Spleen (tissue), 3 donors: ENCODE results near the gene BCORL1.

Experiments used
- POLR2A ChIP-seq, 3 donors: fragments of 450-650 bp; IDR thresholded peaks; one replicate each; pipeline ENCODE4 v1.5.1; 2017; ENCODE audit warnings: antibody characterized with exemption in 3 of 3, mild to moderate bottlenecking in 1 of 3
- POLR2AphosphoS5 ChIP-seq, 3 donors: sonication (generic); formaldehyde crosslinking; IDR thresholded peaks; one replicate each; pipeline ENCODE4 v1.5.1; 2017; ENCODE audit warnings: antibody characterized with exemption in 3 of 3

- TF ChIP-seq POLR2A (IDR thresholded peaks at IDR 0.05) (no peak), POLR2AphosphoS5 (IDR thresholded peaks at IDR 0.05) (no peak)
These were observed 20.1 kb downstream of the BCORL1 start for GRCh38 chrX:130002541-130002940.
